NOMO-1 treated with DMSO at 0.1 percent for 48 hours (cell line): ENCODE data around the gene DNAH2.
"Not testable (repeated sequence)": the region's sequence is repeated elsewhere in the genome, so short reads cannot be mapped to it uniquely, and the experiment has no call there.

Experiments
- DNase-seq: peaks from one replicate; lab custom pipeline; 2025; ENCODE audit not compliant: unreplicated experiment; lab: John Stamatoyannopoulos, UW

Gene DNAH2

DNA sequence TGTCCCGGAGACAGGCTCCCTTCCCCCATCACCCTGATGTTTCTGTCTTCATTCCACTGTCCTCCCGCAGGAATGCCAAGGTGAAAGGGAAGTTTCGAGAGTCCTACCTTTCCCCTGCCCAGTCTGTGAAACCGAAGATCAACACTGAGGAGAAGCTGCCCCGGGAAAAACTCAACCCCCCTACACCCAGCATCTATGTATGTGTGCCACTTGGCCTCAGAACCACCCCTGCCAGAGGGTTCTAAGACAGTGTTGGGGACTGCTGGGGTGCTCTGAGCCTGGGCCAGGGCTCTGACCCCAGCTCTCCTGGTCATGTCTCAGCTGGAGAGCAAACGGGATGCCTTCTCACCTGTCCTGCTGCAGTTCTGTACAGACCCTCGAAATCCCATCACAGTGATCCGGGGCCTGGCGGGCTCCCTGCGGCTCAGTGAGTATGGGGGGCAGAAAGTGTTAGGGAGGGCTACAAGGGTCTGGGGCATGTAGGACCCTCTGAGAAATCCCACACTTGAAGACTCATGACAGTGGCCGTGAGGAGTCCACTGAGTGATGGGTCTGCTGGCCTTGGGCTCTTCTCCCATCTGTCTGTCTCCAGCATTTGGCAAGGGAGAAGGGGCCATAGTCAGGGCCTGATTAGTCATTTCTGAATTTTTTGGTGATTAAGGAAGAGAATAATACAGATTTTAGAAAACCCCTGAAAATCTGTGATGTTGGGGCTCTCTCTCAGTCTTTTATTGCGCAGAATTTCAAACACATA, 132.4 kb downstream of the DNAH2 start:
- no peak for DNase-seq

DNA sequence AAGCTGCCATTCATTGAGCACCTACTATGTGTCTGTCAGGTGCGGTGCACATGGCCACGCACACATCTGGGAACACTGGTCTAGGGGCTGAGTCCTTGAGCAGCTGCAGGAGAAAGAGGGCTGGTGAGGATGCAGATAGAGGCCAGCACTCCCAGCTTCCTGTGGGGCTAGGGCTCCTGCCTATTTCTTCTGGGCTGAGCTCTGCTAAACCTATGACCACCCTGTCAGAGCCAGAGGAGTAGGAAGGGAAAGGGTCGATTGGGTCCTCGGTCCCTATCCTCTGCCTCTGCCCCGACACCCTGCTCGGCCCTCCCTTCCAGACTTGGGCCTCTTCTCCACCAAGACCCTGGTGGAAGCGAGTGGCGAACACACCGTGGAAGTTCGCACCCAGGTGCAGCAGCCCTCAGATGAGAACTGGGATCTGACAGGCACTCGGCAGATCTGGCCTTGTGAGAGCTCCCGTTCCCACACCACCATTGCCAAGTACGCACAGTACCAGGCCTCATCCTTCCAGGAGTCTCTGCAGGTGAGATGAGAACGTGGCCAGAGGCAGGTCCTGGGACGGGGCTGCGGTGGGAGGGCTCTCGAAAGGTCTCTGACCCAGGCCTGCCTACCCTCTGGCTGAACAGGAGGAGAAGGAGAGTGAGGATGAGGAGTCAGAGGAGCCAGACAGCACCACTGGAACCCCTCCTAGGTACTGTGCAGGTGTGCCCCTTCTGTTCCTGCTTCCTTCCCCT, 133.3 kb downstream of the DNAH2 start:
- no peak for DNase-seq

DNA sequence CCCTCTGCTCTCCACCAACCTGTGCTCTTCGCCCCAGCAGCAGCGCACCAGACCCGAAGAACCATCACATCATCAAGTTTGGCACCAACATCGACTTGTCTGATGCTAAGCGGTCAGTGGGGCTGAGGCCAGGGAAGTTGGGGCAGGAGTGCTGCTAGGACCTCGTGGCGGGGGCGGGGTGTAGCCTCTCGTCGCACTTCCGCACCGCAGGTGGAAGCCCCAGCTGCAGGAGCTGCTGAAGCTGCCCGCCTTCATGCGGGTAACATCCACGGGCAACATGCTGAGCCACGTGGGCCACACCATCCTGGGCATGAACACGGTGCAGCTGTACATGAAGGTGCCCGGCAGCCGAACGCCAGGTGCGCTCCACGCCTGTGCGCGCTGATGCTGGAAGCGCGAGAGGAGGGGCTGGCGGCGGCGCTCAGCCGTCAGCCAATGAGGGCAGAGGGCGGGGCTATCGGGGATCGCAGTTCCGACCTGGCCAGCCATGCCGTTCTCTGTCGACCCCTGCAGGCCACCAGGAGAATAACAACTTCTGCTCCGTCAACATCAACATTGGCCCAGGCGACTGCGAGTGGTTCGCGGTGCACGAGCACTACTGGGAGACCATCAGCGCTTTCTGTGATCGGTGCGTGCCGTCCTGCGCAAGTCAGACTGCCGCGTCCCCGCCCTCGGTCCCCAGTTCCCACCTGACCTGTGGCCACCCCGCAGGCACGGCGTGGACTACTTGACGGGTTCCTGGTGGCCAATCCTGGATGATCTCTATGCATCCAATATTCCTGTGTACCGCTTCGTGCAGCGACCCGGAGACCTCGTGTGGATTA, 134.1 kb downstream of the DNAH2 start:
- peak; percentile 90 for DNase-seq

DNA sequence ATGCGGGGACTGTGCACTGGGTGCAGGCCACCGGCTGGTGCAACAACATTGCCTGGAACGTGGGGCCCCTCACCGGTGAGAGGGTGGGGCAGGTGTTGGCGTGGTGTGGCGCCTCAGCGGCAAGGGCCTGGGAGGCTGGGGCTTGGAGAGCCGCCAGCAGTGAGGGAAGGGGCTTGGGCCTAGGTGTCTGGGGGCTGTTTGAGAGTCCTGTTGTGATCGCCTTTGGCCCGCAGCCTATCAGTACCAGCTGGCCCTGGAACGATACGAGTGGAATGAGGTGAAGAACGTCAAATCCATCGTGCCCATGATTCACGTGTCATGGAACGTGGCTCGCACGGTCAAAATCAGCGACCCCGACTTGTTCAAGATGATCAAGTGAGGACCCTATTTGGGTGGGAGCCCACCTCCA, 134.7 kb downstream of the DNAH2 start:
- no peak for DNase-seq

DNA sequence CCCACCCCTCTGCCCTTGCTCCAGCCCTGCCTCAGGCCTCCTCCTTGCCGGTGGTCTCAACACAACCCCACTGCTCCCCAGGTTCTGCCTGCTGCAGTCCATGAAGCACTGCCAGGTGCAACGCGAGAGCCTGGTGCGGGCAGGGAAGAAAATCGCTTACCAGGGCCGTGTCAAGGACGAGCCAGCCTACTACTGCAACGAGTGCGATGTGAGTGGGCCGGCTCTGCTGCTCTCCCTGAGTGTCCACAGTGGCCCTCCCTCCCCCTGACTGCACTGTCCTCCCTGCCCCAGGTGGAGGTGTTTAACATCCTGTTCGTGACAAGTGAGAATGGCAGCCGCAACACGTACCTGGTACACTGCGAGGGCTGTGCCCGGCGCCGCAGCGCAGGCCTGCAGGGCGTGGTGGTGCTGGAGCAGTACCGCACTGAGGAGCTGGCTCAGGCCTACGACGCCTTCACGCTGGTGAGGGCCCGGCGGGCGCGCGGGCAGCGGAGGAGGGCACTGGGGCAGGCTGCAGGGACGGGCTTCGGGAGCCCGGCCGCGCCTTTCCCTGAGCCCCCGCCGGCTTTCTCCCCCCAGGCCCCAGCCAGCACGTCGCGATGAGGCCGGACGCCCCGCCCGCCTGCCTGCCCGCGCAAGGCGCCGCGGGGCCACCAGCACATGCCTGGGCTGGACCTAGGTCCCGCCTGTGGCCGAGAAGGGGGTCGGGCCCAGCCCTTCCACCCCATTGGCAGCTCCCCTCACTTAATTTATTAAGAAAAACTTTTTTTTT, 135.6 kb downstream of the DNAH2 start:
- no peak for DNase-seq

DNA sequence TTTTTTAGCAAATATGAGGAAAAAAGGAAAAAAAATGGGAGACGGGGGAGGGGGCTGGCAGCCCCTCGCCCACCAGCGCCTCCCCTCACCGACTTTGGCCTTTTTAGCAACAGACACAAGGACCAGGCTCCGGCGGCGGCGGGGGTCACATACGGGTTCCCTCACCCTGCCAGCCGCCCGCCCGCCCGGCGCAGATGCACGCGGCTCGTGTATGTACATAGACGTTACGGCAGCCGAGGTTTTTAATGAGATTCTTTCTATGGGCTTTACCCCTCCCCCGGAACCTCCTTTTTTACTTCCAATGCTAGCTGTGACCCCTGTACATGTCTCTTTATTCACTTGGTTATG, 136.1 kb downstream of the DNAH2 start:
- DNase-seq: no peak

DNA sequence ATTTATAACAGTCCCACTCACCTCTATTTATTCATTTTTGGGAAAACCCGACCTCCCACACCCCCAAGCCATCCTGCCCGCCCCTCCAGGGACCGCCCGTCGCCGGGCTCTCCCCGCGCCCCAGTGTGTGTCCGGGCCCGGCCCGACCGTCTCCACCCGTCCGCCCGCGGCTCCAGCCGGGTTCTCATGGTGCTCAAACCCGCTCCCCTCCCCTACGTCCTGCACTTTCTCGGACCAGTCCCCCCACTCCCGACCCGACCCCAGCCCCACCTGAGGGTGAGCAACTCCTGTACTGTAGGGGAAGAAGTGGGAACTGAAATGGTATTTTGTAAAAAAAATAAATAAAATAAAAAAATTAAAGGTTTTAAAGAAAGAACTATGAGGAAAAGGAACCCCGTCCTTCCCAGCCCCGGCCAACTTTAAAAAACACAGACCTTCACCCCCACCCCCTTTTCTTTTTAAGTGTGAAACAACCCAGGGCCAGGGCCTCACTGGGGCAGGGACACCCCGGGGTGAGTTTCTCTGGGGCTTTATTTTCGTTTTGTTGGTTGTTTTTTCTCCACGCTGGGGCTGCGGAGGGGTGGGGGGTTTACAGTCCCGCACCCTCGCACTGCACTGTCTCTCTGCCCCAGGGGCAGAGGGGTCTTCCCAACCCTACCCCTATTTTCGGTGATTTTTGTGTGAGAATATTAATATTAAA, 136.7 kb downstream of the DNAH2 start:
- no peak for DNase-seq

DNA sequence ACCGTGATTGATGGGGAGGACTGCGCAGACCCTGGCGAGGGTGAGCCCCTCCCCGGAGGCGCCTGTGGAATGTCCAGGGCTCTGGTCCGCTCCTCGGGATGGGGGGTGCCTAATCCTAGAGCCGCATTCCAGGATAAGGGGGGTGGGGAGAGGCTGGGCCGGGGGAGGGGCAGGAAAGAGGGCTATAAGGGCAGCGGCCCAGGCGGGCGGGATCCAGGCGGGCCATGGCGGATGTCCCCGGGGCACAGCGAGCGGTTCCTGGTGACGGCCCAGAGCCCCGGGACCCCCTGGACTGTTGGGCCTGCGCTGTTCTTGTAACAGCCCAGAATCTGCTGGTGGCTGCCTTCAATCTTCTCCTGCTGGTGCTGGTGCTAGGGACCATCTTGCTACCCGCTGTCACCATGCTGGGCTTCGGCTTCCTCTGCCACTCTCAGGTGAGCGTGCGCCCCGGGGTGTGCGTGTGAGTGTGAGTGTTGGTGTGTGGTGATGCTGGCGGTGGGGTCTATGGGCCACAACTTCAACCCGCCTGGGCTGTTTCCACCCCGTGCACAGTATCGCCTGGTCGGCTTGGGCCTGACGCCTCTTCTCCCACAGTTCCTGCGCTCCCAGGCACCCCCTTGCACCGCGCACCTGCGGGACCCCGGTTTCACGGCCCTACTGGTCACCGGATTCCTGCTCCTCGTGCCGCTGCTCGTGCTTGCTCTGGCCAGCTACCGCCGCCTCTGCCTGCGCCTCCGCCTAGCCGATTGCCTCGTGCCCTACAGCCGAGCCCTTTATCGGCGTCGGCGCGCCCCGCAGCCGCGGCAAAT, 137.5 kb downstream of the DNAH2 start, which contains the start of gene TMEM88:
TMEM88 (plus strand) TSS at position 216 of the 809 bp plus-strand sequence; CDS start at position 225, 9 bp downstream.
- DNase-seq: no peak

DNA sequence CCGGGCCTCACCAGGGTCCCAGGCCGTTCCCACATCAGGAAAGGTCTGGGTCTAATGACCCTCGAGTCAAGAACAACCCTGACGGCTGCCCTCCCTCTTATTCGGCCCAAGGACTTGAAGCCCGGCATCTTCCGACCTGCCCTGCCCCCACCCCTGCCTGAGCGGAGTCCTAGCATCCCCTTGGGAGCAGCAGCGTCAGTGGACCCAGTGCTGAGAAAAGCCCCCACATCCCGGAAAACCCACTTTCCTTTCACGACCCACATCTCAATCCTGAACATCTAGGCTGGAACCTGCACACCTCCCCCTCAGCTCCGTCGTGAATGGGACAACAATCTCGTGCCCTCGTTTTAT, 138.1 kb downstream of the DNAH2 start:
- DNase-seq: no peak

DNA sequence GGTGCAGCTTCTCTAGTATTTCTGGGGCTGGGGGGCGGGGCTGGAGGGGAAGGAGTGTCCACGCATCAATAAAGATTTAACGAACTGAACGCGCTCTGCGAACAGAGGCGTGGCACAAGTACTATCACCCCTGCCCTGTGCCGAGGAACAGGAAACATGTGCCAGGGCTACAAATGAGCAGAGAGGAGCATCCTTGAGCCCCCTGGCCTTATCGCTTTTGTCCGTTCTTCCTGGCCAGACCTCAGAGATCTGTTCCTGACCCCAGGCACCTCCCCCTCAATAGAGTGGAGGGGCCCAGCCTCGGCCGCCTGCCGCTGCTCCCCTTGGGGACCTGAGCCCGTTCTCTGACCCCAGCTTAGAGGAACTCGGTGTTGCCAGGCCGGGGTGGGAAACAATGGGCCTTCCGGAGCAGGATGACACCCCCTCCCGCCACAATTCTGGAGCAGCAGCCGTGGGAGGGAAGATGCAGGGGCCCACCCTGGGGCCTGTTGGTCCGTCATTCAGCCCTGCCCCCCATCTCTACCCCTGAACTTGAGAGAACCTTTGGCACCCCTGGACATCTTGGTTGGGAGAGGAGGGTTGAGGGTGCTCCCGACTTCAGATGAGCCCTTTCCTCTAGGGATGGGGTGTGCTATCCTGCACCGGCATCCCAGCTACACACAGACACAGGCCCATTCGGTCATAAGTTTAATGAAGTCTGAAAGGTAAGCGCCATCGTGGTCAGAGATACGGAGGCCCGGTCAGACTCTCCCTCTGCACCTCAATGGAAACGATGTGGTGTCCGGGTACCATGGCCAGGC, 138.7 kb downstream of the DNAH2 start:
- peak; percentile 64 for DNase-seq

DNA sequence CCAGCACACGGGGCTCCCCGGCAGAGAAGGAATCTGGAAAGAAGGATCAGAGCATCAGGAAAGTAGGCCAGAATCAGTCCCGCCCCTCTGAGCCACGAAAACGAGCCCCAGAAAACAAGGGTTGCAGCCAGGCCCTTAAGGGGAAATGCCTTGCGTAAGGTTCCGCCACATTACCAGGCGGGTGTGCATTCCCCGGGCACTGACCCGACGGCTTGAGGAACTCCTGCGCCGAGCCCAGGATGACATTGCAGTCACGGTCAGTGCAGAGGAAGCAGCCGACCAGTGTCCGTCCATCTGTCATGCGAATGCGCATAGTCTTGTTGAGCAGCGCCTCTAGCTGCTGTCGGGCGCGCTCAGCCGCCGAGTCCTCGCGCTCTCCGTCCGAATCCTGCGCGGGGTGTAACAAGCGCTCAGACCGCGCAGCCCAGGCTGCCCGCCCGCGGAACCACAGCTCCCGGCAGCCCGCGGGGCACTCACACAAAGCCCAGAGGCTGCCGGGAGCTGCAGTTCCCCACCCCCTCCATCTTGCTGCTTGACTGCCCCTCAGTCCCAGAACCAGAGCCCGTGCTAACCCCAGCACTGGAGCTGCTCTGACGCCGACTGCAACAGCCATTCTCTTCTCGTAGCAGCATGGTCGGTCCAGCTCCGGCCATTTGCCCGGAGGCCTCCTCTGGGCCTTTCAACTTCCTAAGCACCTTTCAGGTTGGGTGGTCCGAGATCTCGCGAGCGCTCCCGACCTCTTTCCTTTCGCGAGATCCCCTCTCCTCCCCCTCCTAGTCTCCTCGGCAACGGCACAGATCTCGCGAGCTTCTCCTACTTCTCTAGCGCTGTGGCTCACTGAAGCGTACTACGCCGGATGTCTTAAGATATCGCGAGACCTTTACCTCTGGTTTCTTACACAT, 139.5 kb downstream of the DNAH2 start, which contains the start of gene NAA38:
NAA38 (minus strand) TSS at position 749 of the 902 bp plus-strand sequence; CDS start at position 653, 96 bp downstream.
- peak; percentile 99 for DNase-seq

DNA sequence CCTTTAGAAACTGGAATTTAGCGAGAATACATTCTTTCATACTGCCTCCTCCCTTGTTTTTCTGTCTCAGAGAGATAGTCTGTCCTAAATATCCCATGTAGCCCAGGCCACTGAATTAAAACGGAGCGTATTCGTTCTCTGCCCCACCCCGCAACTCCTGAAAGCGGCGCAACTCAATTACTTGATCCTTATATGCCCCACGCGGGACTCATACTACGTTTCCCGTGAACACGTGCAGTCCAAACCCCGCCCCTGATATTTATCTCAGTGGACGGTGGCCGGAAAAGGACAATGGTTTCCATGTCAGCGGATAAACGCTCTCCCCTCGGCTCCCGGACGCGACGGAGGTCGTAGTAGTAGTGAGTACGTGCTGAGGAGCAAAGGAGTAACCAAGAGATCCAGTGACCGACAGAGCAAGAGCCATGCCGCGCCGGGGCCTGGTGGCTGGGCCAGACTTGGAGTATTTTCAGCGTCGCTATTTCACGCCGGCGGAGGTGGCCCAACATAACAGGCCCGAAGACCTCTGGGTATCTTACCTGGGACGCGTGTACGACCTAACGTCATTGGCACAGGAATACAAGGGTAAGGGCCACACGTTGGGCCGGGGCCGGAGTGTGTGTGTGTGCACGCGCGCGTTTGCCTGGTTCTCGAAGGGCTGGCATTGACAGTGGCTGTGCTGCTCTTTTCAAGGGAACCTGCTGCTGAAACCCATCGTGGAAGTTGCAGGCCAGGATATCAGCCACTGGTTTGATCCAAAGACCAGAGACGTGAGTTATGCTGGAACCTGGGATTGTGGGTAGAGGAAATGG, 140.4 kb downstream of the DNAH2 start, which contains the start of gene CYB5D1:
CYB5D1 (plus strand) TSS at position 291 of the 809 bp plus-strand sequence; CDS start at position 423, 132 bp downstream.
- DNase-seq: peak; percentile 92

DNA sequence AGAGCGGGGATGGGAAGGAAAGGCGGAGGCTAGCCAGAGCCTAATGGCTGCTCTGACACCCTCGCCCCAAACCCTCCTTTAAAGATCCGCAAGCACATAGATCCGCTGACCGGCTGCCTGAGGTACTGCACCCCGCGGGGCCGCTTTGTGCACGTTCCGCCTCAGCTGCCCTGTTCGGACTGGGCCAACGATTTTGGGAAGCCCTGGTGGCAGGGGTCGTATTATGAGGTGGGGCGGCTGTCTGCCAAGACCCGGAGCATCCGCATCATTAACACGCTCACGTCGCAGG, 140.9 kb downstream of the DNAH2 start:
- DNase-seq: no peak

DNA sequence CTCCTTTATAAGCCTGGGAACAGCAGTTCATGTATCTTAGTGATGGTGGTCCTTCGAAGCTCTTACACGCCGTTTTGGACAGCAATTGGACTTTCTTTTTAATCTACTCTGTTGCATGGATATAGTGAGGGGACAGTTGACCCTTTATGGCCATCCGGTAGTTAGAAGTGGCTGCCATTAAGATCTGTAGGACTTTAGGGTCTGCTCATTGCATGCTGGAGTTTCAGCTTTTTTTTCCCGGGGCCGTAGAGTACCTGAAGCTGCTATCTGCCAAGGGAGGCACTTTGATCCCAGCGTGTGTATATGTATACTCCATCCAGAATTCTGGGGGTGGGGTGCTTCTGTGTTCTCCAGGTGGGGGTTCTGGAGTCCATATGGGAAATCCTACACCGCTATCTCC, 141.5 kb downstream of the DNAH2 start:
- DNase-seq: no peak

DNA sequence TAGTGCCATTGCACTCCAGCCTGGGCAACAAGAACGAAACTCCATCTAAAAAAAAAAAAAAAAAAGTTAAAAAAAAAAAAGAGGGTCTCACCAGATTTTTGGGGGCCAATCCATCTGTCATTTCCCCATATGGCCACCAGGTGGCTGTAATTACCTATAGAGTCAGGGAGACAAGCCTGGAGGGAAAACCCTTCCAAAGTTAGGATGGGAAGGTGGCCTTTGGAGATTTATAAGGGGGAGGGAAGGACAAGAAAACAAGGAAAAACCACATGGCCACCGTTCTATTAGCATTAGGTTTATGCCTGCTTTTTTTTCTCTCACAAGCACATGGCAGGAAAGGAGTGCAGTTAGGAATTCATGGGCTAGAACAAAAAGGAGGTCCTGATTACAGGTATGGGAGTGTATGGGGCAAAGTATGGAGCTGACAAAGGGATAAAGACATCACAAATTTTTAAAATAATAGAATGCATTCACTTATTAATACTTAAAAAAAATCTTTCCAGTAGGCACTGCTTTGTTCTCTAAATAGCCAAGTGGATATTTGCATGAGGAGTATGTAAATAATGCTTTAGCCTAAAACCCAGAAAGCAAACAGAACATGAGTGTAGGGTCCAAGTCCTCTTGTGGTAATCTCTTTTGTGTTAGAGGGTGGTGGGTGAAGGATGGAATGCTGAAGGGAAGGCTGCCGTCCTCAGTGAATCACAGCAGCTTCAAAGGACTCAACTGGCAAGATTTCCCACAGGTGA, 145.3 kb downstream of the DNAH2 start:
- DNase-seq: no peak

DNA sequence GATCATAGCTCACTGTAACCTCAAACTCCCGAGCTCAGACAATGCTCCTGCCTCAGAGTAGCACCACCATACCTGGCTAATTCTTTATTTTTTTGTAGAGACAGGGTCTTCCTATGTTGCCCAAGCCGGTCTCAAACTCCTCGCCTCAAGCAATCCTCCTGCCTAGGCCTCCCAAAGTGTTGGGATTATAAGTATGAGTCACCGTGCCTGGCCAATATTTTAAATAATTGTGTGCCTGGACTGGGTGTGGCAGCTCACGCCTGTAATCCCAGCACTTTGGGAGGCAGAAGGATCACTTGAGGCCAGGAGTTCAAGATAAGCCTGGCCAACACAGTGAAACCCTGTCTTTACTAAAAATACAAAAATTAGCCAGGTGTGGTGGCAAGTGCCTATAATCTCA, 146.8 kb downstream of the DNAH2 start:
- not testable (repeated sequence) for DNase-seq
